ENCODE results near the gene ATF6B. TPM values are rescaled to one million over a fixed set of nuclear protein-coding genes. Genes with fewer than 3 reads are reported as not detected.
"Not testable (repeated sequence)": the region's sequence is repeated elsewhere in the genome, so short reads cannot be mapped to it uniquely, and the experiment has no call there.

ATF6B gene
- total and polyA plus RNA-seq, 2 of the 13 experiments (the other 11 are each of a cell fraction or from before 2014, with no cell fraction given): 18.1 to 44.0 TPM

DNA sequence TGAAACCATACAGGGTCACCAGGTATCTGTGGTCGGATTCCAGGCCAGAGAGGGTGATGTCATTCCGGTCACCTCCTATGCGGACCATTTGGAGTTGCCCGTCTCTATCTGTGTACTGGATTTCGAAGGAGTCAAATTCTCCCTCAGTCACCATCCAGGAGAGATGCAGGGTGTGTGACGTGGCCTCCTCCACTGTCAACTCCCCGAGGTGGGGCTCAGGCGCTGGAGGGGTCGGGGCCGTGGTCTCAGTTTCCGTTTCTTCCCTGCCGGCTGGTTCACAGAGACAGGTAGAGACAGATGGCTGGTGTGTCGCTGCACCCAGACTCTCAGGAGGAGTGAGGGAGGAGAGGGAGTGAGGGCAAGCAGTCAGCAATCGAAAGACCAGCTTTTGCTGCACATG is 59.2 kb downstream of the ATF6B start:
- no TSS peak for BruUV-seq (replicated peaks)
- CTCF ChIA-PET (ENCODE audit: low intra/inter-chr PET ratio, low total read pairs): no interaction called here
- WGBS (ENCODE audit: low lambda C conversion rate): 31% methylated on average over 14 of the region's 14 CpGs

DNA sequence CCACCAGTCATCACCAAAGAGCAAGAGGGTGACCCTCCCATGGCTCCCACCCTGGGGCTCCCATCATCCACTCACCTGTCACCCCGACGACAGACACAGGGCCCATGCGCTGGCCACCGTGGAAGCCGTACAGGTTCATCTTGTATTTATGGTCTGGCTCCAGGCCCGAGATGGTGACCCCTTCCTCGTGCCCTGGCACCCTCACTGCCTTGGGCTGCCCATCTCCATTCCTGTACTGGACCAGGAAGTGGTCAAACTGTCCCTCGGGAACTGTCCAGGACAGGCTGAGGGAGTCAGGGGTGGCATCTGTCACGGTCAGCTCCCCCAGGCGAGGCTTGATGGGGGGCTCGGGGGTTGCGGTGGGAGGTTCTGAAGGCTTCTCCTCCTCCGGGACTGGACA is 59.7 kb downstream of the ATF6B start:
- in situ Hi-C loops (cut with HindIII; ENCODE audit: extremely low pct_ligation_motif_present, low pct_unique_long_range_greater_than_20kb); POLR2A ChIA-PET; H3K9me3 ChIP-seq (ENCODE audit: low read length); H4K20me1 ChIP-seq (ENCODE audit: insufficient read depth, low read length); H2AFZ ChIP-seq (ENCODE audit: low read length); H3K79me2 ChIP-seq (ENCODE audit: insufficient read depth, low read length); H3K9ac ChIP-seq (ENCODE audit: insufficient read depth, low read depth, low read length); H3K4me2 ChIP-seq (ENCODE audit: low read depth, low read length); H3K27ac ChIP-seq (ENCODE audit: extremely low read length, insufficient read depth, low read length); H3K36me3 ChIP-seq (replicated peaks in 1 of 2; ENCODE audit: control insufficient read depth in 1 of 2, insufficient read depth in 2 of 2, low read length in 2 of 2); CTCF ChIA-PET (ENCODE audit: low intra/inter-chr PET ratio, low total read pairs); FAIRE-seq; H3K4me1 ChIP-seq (ENCODE audit: insufficient read depth, low read length); ATAC-seq; BruUV-seq (replicated peaks); DNase-seq (ENCODE audit: low spot score); H3K4me3 ChIP-seq (replicated peaks in 1 of 3; ENCODE audit: insufficient read depth in 1 of 3, low read depth in 2 of 3, low read length in 3 of 3); intact Hi-C loops (cut with micrococcal nuclease; ENCODE audit: unreplicated experiment): not testable (repeated sequence)
- H3K27me3 ChIP-seq (ENCODE audit: control insufficient read depth in 1 of 2, insufficient read depth in 2 of 2, low read length in 2 of 2): peaks cover 23 to 78% of the 10 kb centered on the region in 2 experiments
- WGBS (ENCODE audit: low lambda C conversion rate): 45% methylated on average over 12 of the region's 13 CpGs

More for the DNA sequence above, 59.2 kb downstream of the ATF6B start:
- in situ Hi-C loops (cut with HindIII; ENCODE audit: extremely low pct_ligation_motif_present, low pct_unique_long_range_greater_than_20kb): no loop called here
- H4K20me1 ChIP-seq (ENCODE audit: insufficient read depth, low read length): 0 out of 2 replicates have a peak, but pooled peaks cover 4% of the 10 kb centered on the region
- no peaks in the 10 kb centered on the region for H3K79me2 ChIP-seq (ENCODE audit: insufficient read depth, low read length)
- ATAC-seq (no peak), FAIRE-seq (no peak), DNase-seq (ENCODE audit: low spot score) (no peak)
- intact Hi-C loops (cut with micrococcal nuclease; ENCODE audit: unreplicated experiment): no loop called here
- TF ChIP-seq ZNF780A (CRISPR knock-in tag; IDR thresholded peaks at IDR 0.05): no peak
- TF ChIP-seq ZNF883 (CRISPR knock-in tag; IDR thresholded peaks at IDR 0.05; ENCODE audit: not compliant biosample characterization): no peak
- no peak for TF ChIP-seq STAG1 (CRISPR knock-in tag; IDR thresholded peaks at IDR 0.05)
- TF ChIP-seq CREB1 (IDR thresholded peaks at IDR 0.05): peak; percentile 76
- no peak for TF ChIP-seq CREB1 (CRISPR knock-in tag; IDR thresholded peaks at IDR 0.05)
- TF ChIP-seq ZMYM3 (CRISPR knock-in tag; IDR thresholded peaks at IDR 0.05): no peak
- TF ChIP-seq, protein P1, sequence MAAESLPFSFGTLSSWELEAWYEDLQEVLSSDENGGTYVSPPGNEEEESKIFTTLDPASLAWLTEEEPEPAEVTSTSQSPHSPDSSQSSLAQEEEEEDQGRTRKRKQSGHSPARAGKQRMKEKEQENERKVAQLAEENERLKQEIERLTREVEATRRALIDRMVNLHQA (CRISPR knock-in tag; IDR thresholded peaks at IDR 0.05): no peak
- 0 out of 2 replicates have a peak, but pooled peaks have one; percentile 23 for TF ChIP-seq ATF7 (IDR thresholded peaks at IDR 0.05)
- TF ChIP-seq ATF7 (CRISPR knock-in tag; IDR thresholded peaks at IDR 0.05): no peak
- no peak for TF ChIP-seq ZNF121 (CRISPR knock-in tag; IDR thresholded peaks at IDR 0.05)
- no peak for TF ChIP-seq GFI1 (CRISPR knock-in tag; IDR thresholded peaks at IDR 0.05; ENCODE audit: borderline replicate concordance)
- no peak for TF ChIP-seq ZNF12 (CRISPR knock-in tag; IDR thresholded peaks at IDR 0.05)
- TF ChIP-seq, protein P2, sequence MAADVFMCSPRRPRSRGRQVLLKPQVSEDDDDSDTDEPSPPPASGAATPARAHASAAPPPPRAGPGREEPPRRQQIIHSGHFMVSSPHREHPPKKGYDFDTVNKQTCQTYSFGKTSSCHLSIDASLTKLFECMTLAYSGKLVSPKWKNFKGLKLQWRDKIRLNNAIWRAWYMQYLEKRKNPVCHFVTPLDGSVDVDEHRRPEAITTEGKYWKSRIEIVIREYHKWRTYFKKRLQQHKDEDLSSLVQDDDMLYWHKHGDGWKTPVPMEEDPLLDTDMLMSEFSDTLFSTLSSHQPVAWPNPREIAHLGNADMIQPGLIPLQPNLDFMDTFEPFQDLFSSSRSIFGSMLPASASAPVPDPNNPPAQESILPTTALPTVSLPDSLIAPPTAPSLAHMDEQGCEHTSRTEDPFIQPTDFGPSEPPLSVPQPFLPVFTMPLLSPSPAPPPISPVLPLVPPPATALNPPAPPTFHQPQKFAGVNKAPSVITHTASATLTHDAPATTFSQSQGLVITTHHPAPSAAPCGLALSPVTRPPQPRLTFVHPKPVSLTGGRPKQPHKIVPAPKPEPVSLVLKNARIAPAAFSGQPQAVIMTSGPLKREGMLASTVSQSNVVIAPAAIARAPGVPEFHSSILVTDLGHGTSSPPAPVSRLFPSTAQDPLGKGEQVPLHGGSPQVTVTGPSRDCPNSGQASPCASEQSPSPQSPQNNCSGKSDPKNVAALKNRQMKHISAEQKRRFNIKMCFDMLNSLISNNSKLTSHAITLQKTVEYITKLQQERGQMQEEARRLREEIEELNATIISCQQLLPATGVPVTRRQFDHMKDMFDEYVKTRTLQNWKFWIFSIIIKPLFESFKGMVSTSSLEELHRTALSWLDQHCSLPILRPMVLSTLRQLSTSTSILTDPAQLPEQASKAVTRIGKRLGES (CRISPR knock-in tag; IDR thresholded peaks at IDR 0.05; ENCODE audit: borderline replicate concordance): no peak
- no peaks in the 10 kb centered on the region for H3K9me3 ChIP-seq (ENCODE audit: low read length)
- H3K27me3 ChIP-seq (ENCODE audit: control insufficient read depth in 1 of 2, insufficient read depth in 2 of 2, low read length in 2 of 2): peaks cover 23 to 80% of the 10 kb centered on the region in 2 experiments
- H3K9ac ChIP-seq (ENCODE audit: insufficient read depth, low read depth, low read length): no peak overlapping the region
- H3K4me3 ChIP-seq (replicated peaks in 1 of 3; ENCODE audit: insufficient read depth in 1 of 3, low read depth in 2 of 3, low read length in 3 of 3): no peak overlapping the region
- no peak overlapping the region for H2AFZ ChIP-seq (ENCODE audit: low read length)
- POLR2A ChIA-PET: no interaction called here
- H3K36me3 ChIP-seq (replicated peaks in 1 of 2; ENCODE audit: control insufficient read depth in 1 of 2, insufficient read depth in 2 of 2, low read length in 2 of 2): no peaks in the 10 kb centered on the region
- H3K4me2 ChIP-seq (ENCODE audit: low read depth, low read length): no peak overlapping the region
- H3K27ac ChIP-seq (ENCODE audit: extremely low read length, insufficient read depth, low read length): no peak overlapping the region
- no peaks in the 10 kb centered on the region for H3K4me1 ChIP-seq (ENCODE audit: insufficient read depth, low read length)

Data from HepG2 (cell line).